ENCODE data around the gene PTPMT1.

DNA sequence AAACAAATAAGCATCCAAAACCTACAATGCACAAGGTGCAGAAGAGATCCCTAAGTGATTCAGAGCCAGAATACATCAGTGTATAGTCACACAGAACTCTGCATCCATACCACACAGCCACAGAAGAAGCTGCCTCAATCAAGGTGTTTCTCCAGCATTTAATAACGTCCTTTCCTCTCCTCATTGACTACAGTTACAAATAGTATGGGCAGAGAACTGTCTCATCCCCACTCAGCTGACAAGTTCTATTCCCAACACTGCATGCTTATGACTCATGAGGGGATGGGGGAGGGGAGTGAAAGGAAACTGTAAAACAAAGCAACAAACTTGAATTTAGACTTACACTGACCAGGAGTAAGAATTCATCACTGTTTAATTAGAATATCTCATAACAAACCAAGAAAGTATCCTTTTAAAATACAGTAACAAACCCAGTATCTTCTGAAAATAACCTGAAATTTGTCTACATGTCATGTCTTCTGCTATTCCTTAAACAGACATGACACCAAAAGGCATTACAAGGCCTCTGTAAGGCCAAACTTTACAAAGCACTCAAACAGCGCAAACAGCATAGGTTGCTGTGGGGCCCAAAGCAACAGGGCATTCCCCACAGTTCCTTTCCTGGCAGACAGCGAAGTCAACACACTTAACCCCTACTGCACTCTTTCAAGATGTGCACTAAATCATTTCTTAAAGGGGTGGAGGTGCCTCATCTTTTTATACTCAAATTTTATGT lies 41.7 kb upstream of the PTPMT1 start:
- TF ChIP-seq CTCF (IDR thresholded peaks at IDR 0.05) (no peak), ZFX (IDR thresholded peaks at IDR 0.05; ENCODE audit: borderline replicate concordance) (no peak)

Data from 22Rv1 (cell line).